K562 (cell line): Measurements from ENCODE around the gene KARS1. TPM values are rescaled to one million over a fixed set of nuclear protein-coding genes. Genes with fewer than 3 reads are reported as not detected.

Source experiments
- CCNT2 ChIP-seq: IDR thresholded peaks from 2 replicates; pipeline ENCODE4 v1.6.1; 2011; ENCODE audit warnings: borderline replicate concordance, low read depth, mild to moderate bottlenecking, moderate library complexity, mixed read lengths, low read length; ENCODE audit not compliant: insufficient read length; ENCODE audit errors: extremely low read depth
- ESRRA ChIP-seq: fragments of 450-650 bp; IDR thresholded peaks from 2 replicates; pipeline ENCODE4 v1.6.1; 2014; ENCODE audit warnings: low read depth, mild to moderate bottlenecking, moderate library complexity, borderline replicate concordance
- HINFP ChIP-seq: fragments of 450-650 bp; conservative IDR thresholded peaks from 2 replicates; pipeline ENCODE4 v1.6.1; 2016; ENCODE audit warnings: missing genetic modification characterization, low read depth, mild to moderate bottlenecking, control low read depth, missing compliant biosample characterization
- IFI16 ChIP-seq: fragments of 250-450 bp; sonication (Bioruptor Pico); IDR thresholded peaks from 2 replicates; pipeline ENCODE4 v2.1.2; 2022; ENCODE audit warnings: mild to moderate bottlenecking, inconsistent platforms
- KDM2B ChIP-seq: fragments of 250-450 bp; sonication (Bioruptor Pico); IDR thresholded peaks from 2 replicates; pipeline ENCODE4 v1.8.0; 2021; ENCODE audit warnings: mild to moderate bottlenecking, moderate library complexity
- NUFIP1 ChIP-seq: fragments of 450-650 bp; IDR thresholded peaks from 2 replicates; pipeline ENCODE4 v1.6.1; 2018; ENCODE audit not compliant: partially characterized antibody
- PHB2 ChIP-seq: fragments of 450-650 bp; IDR thresholded peaks from 2 replicates; pipeline ENCODE4 v1.6.1; 2017; ENCODE audit warnings: low read depth
- POLR2B ChIP-seq: fragments of 450-650 bp; IDR thresholded peaks from 2 replicates; pipeline ENCODE4 v1.6.1; 2018; ENCODE audit warnings: low read depth; ENCODE audit not compliant: partially characterized antibody
- POLR2G ChIP-seq: fragments of 200-400 bp; formaldehyde crosslinking; IDR thresholded peaks from 2 replicates; pipeline ENCODE4 v1.6.1; 2017; ENCODE audit warnings: low read depth, mild to moderate bottlenecking, antibody characterized with exemption, low read length, moderate library complexity
- PRDM10 ChIP-seq: fragments of 450-650 bp; IDR thresholded peaks from 2 replicates; pipeline ENCODE4 v1.6.1; 2018; ENCODE audit not compliant: partially characterized antibody
- RBM17 ChIP-seq: fragments of 200-400 bp; formaldehyde crosslinking; IDR thresholded peaks from 2 replicates; pipeline ENCODE4 v1.6.1; 2017; ENCODE audit warnings: low read depth, mild to moderate bottlenecking, low read length, borderline replicate concordance
- RBM34 ChIP-seq: fragments of 200-400 bp; formaldehyde crosslinking; IDR thresholded peaks from 2 replicates; pipeline ENCODE4 v1.6.1; 2018; ENCODE audit warnings: low read length, borderline replicate concordance; ENCODE audit not compliant: insufficient read depth
- SNRNP70 ChIP-seq: fragments of 200-400 bp; formaldehyde crosslinking; optimal IDR thresholded peaks from 2 replicates; pipeline ENCODE3; 2017; ENCODE audit warnings: low read depth, low read length
- TFAP4 ChIP-seq: sonication (generic); formaldehyde crosslinking; IDR thresholded peaks from 2 replicates; pipeline ENCODE4 v1.8.0; 2022; ENCODE audit warnings: missing genetic modification reagents, mild to moderate bottlenecking, moderate library complexity, borderline replicate concordance
- TSC22D4 ChIP-seq: fragments of 450-650 bp; IDR thresholded peaks from 2 replicates; pipeline ENCODE4 v1.6.1; 2016; ENCODE audit warnings: missing genetic modification characterization, missing biosample characterization, control low read depth
- ZBTB12 ChIP-seq: fragments of 250-450 bp; sonication (Bioruptor Pico); IDR thresholded peaks from 2 replicates; pipeline ENCODE4 v1.4.0; 2020
- ZBTB2 ChIP-seq: fragments of 450-650 bp; IDR thresholded peaks from 2 replicates; pipeline ENCODE4 v1.6.1; 2016; ENCODE audit warnings: antibody characterized with exemption
- ZC3H4 ChIP-seq: sonication (generic); formaldehyde crosslinking; IDR thresholded peaks from 2 replicates; pipeline ENCODE4 v1.9.0; 2021; ENCODE audit warnings: missing genetic modification reagents, borderline replicate concordance
- ZNF239 ChIP-seq: fragments of 250-450 bp; sonication (Bioruptor Pico); IDR thresholded peaks from 2 replicates; pipeline ENCODE4 v1.4.0; 2020; ENCODE audit warnings: mild to moderate bottlenecking
- polyA plus RNA-seq, 8 experiments: library from polyadenylated mRNA; depleted of rRNA in 4 of 8; stranded (reverse) in 5 of 8; unstranded in 3 of 8; fragments of >200 nt; fragmentation: Nextera tagmentation in 2 of 8; fragmentation: Illumina TruSeq in 1 of 8; extraction: Ambion mirVana in 2 of 8; extraction: Trizol in 1 of 8; gene quantifications; 2 replicates each; pipeline versions ENCODE4 v1.2.1 to v1.2.3, GENCODE V29; 2011 to 2014; ENCODE audit warnings: inconsistent platforms in 1 of 8, missing spikeins in 1 of 8
- total RNA-seq, 7 experiments: library from RNA; depleted of rRNA in 6 of 7; stranded (reverse); fragments of >200 nt in 6 of 7; fragmentation: Illumina TruSeq in 2 of 7; extraction: Trizol in 2 of 7; gene quantifications; 2 replicates each; pipeline versions ENCODE4 v1.2.1 to v1.2.3, GENCODE V29; 2011 to 2021; ENCODE audit warnings: low replicate concordance in 1 of 7

Gene KARS1
- total and polyA plus RNA-seq, 9 of the 15 experiments (the other 6 are each of a cell fraction or from before 2014, with no cell fraction given): 223 to 386 (median 304) TPM

- TF ChIP-seq TFAP4 (CRISPR knock-in tag) (peak; percentile 74; the same call in 1 of the 2 replicates), TSC22D4 (tag) (no peak), ZC3H4 (no peak), HINFP (no peak), IFI16 (CRISPR knock-in tag) (no peak), POLR2G (peak; percentile 98), PRDM10 (no peak), ESRRA (peak; percentile 64; the same call in 1 of the 2 replicates), NUFIP1 (no peak), SNRNP70 (no peak), CCNT2 (peak; percentile 75), POLR2B (peak; percentile 96), PHB2 (no peak), ZNF239 (CRISPR knock-in tag) (no peak), RBM17 (no peak), ZBTB12 (no peak), ZBTB2 (peak; percentile 89), KDM2B (CRISPR knock-in tag) (no peak), RBM34 (no peak)
Observed at GRCh38 chr16:75647492-75648264, at the start of gene KARS1, which contains the start of gene TERF2IP (continued).
